DMS153 (cell line): ENCODE results near the gene TBC1D17.

Experiments used
- DNase-seq: peaks from one replicate; lab custom pipeline; 2025; lab: John Stamatoyannopoulos, UW

TBC1D17 gene

GRCh38 chr19:49894011-49894664, 16.6 kb downstream of the TBC1D17 start:
- no peak for DNase-seq

- no peak for DNase-seq
Measured at GRCh38 chr19:49894879-49895565, 17.5 kb downstream of the TBC1D17 start.

GRCh38 chr19:49895566-49896297, 18.2 kb downstream of the TBC1D17 start:
- no peak for DNase-seq

- no peak for DNase-seq
Measured at GRCh38 chr19:49896863-49897621, 19.5 kb downstream of the TBC1D17 start, which contains the start of gene IL4I1. IL4I1 (minus strand) TSS chr19:49896887; CDS start chr19:49896160, 727 bp downstream.

GRCh38 chr19:49904136-49904535, 26.6 kb downstream of the TBC1D17 start:
- DNase-seq: no peak

- DNase-seq: no peak
Measured at GRCh38 chr19:49906879-49907564, 29.5 kb downstream of the TBC1D17 start.

- DNase-seq: no peak
Measured at GRCh38 chr19:49907745-49908446, 30.4 kb downstream of the TBC1D17 start.

GRCh38 chr19:49908480-49909420, 31.2 kb downstream of the TBC1D17 start:
- no peak for DNase-seq

- DNase-seq: no peak
Measured at GRCh38 chr19:49910179-49910578, 32.7 kb downstream of the TBC1D17 start.

GRCh38 chr19:49911381-49912145, 34.1 kb downstream of the TBC1D17 start:
- no peak for DNase-seq

- DNase-seq: no peak
Measured at GRCh38 chr19:49912965-49913685, 35.6 kb downstream of the TBC1D17 start.

- DNase-seq: no peak
Measured at GRCh38 chr19:49913720-49914119, 36.2 kb downstream of the TBC1D17 start.

GRCh38 chr19:49915271-49915670, 37.8 kb downstream of the TBC1D17 start:
- DNase-seq: no peak

- no peak for DNase-seq
Measured at GRCh38 chr19:49916839-49917733, 39.6 kb downstream of the TBC1D17 start.

GRCh38 chr19:49918089-49918488, 40.6 kb downstream of the TBC1D17 start:
- no peak for DNase-seq

GRCh38 chr19:49920624-49921363, 43.3 kb downstream of the TBC1D17 start:
- no peak for DNase-seq
